H4 (cell line): ENCODE results near the gene SFMBT1. TPM values are rescaled to one million over a fixed set of nuclear protein-coding genes. Genes with fewer than 3 reads are reported as not detected.

Experiments
- DNase-seq: peaks from one replicate; pipeline ENCODE4 v3.0.0-alpha.2; 2015; ENCODE audit warnings: low spot score
- total RNA-seq: library from RNA; depleted of rRNA; stranded (reverse); fragments of >200 nt; shearing (Covaris generic); gene quantifications from 2 replicates; pipeline ENCODE4 v1.2.3, GENCODE V29; 2014; rRNA removed

SFMBT1 gene
- total RNA-seq, 1 experiment from 2014 or later: 8.0 TPM

- DNase-seq: no peak
These were observed 189.2 kb downstream of the SFMBT1 start for GRCh38 chr3:52856666-52857065.

- no peak for DNase-seq
These were observed 191.9 kb downstream of the SFMBT1 start for GRCh38 chr3:52854013-52854412.

Other genes starting within 250 kb of the SFMBT1 start
- 0.10 and 6.1 TPM in 2 replicates for gene ITIH4, start 215.4 kb downstream of the SFMBT1 start, total RNA-seq
- not detected in 2 replicates for gene MUSTN1, start 211.1 kb downstream of the SFMBT1 start, total RNA-seq
- gene STIMATE, start 148.5 kb downstream of the SFMBT1 start, total RNA-seq: 4.0 and 5.0 TPM in 2 replicates
- 6.2 and 16.5 TPM in 2 replicates for gene RFT1, start 84.4 kb upstream of the SFMBT1 start, total RNA-seq
- gene PRKCD, start 115.1 kb upstream of the SFMBT1 start, total RNA-seq: 0.35 and 1.2 TPM in 2 replicates
- 404 and 447 TPM in 2 replicates for gene TKT, start 209.9 kb upstream of the SFMBT1 start, total RNA-seq